ENCODE data around the gene ENTPD2. TPM values are rescaled to one million over a fixed set of nuclear protein-coding genes. Genes with fewer than 3 reads are reported as not detected.

The ENTPD2 gene
- total and polyA plus RNA-seq, 10 of the 15 experiments (the other 5 are each of a cell fraction or from before 2014, with no cell fraction given), result 0.15 to 1.8 (median 0.65) TPM; not detected in 2

DNA sequence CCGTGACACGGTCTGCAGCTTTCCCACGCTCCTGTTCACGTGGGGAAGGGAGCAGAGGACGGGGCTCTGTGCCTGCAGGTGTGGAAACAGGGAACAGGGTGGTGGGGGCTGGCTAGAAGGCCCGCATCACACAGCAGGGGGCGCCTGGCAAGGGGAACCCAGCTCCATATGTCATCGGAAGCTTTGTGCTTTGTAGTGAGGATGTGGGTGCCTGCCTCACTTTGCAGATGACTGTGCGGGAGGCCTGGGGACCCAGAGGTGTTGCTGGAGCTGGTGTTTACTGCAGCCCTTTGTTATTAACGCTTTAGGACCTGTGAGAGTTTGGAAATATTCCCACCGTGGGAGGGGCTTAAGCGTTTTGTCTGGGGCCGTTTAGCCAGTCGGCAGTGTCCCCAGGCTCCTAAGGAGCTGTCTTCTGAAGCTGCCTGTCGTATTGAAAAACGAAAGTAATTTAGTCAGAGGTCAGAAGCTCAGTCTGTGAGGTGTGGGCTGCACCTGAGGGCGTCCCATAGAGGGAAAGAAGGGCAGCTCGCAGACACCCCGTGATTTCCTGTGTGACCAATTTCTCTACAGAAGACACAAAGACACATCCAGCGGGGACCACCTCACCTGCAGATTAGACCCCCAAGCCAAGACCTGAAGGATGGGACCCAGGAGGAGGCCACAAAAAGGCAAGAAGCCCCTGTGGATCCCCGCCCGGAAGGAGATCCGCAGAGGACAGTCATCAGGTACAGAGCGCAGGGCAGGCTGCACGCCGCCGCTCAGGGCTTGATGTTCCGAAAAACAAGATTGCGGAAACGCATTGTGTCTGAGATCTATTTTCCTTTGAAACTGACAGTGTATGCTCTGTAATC, 42.0 kb upstream of the ENTPD2 start (continued):
- no peak for TF ChIP-seq ZBTB4 (CRISPR knock-in tag; IDR thresholded peaks at IDR 0.05)
- TF ChIP-seq, protein P1, sequence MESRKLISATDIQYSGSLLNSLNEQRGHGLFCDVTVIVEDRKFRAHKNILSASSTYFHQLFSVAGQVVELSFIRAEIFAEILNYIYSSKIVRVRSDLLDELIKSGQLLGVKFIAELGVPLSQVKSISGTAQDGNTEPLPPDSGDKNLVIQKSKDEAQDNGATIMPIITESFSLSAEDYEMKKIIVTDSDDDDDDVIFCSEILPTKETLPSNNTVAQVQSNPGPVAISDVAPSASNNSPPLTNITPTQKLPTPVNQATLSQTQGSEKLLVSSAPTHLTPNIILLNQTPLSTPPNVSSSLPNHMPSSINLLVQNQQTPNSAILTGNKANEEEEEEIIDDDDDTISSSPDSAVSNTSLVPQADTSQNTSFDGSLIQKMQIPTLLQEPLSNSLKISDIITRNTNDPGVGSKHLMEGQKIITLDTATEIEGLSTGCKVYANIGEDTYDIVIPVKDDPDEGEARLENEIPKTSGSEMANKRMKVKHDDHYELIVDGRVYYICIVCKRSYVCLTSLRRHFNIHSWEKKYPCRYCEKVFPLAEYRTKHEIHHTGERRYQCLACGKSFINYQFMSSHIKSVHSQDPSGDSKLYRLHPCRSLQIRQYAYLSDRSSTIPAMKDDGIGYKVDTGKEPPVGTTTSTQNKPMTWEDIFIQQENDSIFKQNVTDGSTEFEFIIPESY (IDR thresholded peaks at IDR 0.05), result no peak
- TF ChIP-seq, protein P2, sequence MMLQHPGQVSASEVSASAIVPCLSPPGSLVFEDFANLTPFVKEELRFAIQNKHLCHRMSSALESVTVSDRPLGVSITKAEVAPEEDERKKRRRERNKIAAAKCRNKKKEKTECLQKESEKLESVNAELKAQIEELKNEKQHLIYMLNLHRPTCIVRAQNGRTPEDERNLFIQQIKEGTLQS (IDR thresholded peaks at IDR 0.05; ENCODE audit: borderline replicate concordance, extremely low read depth, low read depth, low read length), result no peak
- TF ChIP-seq SP1 (IDR thresholded peaks at IDR 0.05; ENCODE audit: low read depth, low read length), result peak; percentile 69
- no peak for TF ChIP-seq RFX5 (IDR thresholded peaks at IDR 0.05; ENCODE audit: low read depth, low read length)
- no peak for TF ChIP-seq KDM1A (IDR thresholded peaks at IDR 0.05; ENCODE audit: borderline replicate concordance)
- TF ChIP-seq IKZF2 (IDR thresholded peaks at IDR 0.05), result peak; percentile 71
- TF ChIP-seq CBX5 (IDR thresholded peaks at IDR 0.05; ENCODE audit: low read depth), result no peak
- TF ChIP-seq RELB (IDR thresholded peaks at IDR 0.05; ENCODE audit: low read depth), result peak; percentile 80
- TF ChIP-seq NBN (IDR thresholded peaks at IDR 0.05), result peak; percentile 95
- no peak; the same call in 1 of the 2 replicates for TF ChIP-seq FOXK2 (IDR thresholded peaks at IDR 0.05)
- TF ChIP-seq EGR1 (IDR thresholded peaks at IDR 0.05; ENCODE audit: borderline replicate concordance in 1 of 2, low read depth in 2 of 2, low read length in 2 of 2), result no peak
- no peak for TF ChIP-seq CHD1 (IDR thresholded peaks at IDR 0.05; ENCODE audit: low read depth, low read length)
- TF ChIP-seq BRCA1 (IDR thresholded peaks at IDR 0.05; ENCODE audit: low read depth, low read length), result no peak
- TF ChIP-seq, protein P3, sequence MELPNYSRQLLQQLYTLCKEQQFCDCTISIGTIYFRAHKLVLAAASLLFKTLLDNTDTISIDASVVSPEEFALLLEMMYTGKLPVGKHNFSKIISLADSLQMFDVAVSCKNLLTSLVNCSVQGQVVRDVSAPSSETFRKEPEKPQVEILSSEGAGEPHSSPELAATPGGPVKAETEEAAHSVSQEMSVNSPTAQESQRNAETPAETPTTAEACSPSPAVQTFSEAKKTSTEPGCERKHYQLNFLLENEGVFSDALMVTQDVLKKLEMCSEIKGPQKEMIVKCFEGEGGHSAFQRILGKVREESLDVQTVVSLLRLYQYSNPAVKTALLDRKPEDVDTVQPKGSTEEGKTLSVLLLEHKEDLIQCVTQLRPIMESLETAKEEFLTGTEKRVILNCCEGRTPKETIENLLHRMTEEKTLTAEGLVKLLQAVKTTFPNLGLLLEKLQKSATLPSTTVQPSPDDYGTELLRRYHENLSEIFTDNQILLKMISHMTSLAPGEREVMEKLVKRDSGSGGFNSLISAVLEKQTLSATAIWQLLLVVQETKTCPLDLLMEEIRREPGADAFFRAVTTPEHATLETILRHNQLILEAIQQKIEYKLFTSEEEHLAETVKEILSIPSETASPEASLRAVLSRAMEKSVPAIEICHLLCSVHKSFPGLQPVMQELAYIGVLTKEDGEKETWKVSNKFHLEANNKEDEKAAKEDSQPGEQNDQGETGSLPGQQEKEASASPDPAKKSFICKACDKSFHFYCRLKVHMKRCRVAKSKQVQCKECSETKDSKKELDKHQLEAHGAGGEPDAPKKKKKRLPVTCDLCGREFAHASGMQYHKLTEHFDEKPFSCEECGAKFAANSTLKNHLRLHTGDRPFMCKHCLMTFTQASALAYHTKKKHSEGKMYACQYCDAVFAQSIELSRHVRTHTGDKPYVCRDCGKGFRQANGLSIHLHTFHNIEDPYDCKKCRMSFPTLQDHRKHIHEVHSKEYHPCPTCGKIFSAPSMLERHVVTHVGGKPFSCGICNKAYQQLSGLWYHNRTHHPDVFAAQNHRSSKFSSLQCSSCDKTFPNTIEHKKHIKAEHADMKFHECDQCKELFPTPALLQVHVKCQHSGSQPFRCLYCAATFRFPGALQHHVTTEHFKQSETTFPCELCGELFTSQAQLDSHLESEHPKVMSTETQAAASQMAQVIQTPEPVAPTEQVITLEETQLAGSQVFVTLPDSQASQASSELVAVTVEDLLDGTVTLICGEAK (IDR thresholded peaks at IDR 0.05; ENCODE audit: borderline replicate concordance), result no peak; the same call in 1 of the 2 replicates
- TF ChIP-seq SIX5 (IDR thresholded peaks at IDR 0.05; ENCODE audit: low read depth, low read length, severe bottlenecking), result no peak
- TF ChIP-seq MYB (IDR thresholded peaks at IDR 0.05; ENCODE audit: borderline replicate concordance, low read depth, low read length), result no peak
- TF ChIP-seq HDAC6 (IDR thresholded peaks at IDR 0.05; ENCODE audit: unreplicated experiment), result no peak
